A673 (cell line): ENCODE results near the gene SCG2.

ENCODE experiments used
- EZH2 ChIP-seq: fragments of 200-600 bp; sonication (generic); IDR thresholded peaks from 2 replicates; pipeline ENCODE4 v1.6.1; 2017; ENCODE audit warnings: borderline replicate concordance, low read depth, mild to moderate bottlenecking, mixed read lengths, antibody characterized with exemption, low read length; ENCODE audit not compliant: poor library complexity, severe bottlenecking
- TF ChIP-seq, protein P1 (sequence below): fragments of 300-800, 200-600 bp; sonication (generic); conservative IDR thresholded peaks from 2 replicates; pipeline ENCODE4 v1.5.1; 2017; ENCODE audit warnings: low read depth, mild to moderate bottlenecking, antibody characterized with exemption, low read length, moderate library complexity, mixed read lengths

DNA sequence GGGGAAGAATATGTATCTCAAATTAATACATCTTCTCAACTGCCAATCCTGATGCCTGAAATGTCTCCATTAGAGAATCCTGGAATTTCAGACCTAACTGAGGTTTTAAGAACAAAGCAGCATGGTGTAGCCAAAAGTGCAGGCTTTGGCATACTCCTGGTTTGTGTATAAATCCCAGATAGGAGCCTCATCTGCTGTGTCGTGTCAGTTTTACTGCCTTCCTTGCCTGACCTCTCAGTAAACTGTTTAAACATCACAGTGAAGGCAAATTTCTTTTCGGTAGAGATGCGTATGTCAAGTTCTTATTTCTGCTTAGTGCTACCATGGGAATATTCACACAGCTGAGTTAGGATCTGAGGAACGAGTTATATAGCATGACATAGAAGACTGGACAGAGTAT, 7.3 kb downstream of the SCG2 start:
- TF ChIP-seq, protein P1, sequence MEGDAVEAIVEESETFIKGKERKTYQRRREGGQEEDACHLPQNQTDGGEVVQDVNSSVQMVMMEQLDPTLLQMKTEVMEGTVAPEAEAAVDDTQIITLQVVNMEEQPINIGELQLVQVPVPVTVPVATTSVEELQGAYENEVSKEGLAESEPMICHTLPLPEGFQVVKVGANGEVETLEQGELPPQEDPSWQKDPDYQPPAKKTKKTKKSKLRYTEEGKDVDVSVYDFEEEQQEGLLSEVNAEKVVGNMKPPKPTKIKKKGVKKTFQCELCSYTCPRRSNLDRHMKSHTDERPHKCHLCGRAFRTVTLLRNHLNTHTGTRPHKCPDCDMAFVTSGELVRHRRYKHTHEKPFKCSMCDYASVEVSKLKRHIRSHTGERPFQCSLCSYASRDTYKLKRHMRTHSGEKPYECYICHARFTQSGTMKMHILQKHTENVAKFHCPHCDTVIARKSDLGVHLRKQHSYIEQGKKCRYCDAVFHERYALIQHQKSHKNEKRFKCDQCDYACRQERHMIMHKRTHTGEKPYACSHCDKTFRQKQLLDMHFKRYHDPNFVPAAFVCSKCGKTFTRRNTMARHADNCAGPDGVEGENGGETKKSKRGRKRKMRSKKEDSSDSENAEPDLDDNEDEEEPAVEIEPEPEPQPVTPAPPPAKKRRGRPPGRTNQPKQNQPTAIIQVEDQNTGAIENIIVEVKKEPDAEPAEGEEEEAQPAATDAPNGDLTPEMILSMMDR, result no peak
- TF ChIP-seq EZH2, result no peak
